Spleen (tissue), 7 donors: ENCODE data around the gene RRP12.

Experiments used
- POLR2A ChIP-seq, 3 donors: fragments of 450-650 bp; IDR thresholded peaks; one replicate each; pipeline ENCODE4 v1.5.1; 2017; ENCODE audit warnings: antibody characterized with exemption in 3 of 3, mild to moderate bottlenecking in 1 of 3
- POLR2AphosphoS5 ChIP-seq, 3 donors: sonication (generic); formaldehyde crosslinking; IDR thresholded peaks; one replicate each; pipeline ENCODE4 v1.5.1; 2017; ENCODE audit warnings: antibody characterized with exemption in 3 of 3
- TF ChIP-seq, protein P1 (sequence below), 11 experiments: fragments of 200-600 bp in 7 of 11; fragments of 450-650 bp in 4 of 11; sonication (generic) in 4 of 11; IDR thresholded peaks in 8 of 11; conservative IDR thresholded peaks in 3 of 11; 1 replicate in 7 of 11; 2 replicates in 4 of 11; pipeline versions ENCODE4 v1.4.0 to v1.8.0; 2016 to 2021; ENCODE audit warnings: antibody characterized with exemption in 11 of 11, inconsistent platforms in 4 of 11, mild to moderate bottlenecking in 1 of 11
- donor health status: DM: no; HTN: no; CAD: no; lungs with moderate emphysema.
- donor health status: DM: no; HTN: no; CAD: no.
- donor health status: DM: no; HTN: no; CAD: no.

DNA sequence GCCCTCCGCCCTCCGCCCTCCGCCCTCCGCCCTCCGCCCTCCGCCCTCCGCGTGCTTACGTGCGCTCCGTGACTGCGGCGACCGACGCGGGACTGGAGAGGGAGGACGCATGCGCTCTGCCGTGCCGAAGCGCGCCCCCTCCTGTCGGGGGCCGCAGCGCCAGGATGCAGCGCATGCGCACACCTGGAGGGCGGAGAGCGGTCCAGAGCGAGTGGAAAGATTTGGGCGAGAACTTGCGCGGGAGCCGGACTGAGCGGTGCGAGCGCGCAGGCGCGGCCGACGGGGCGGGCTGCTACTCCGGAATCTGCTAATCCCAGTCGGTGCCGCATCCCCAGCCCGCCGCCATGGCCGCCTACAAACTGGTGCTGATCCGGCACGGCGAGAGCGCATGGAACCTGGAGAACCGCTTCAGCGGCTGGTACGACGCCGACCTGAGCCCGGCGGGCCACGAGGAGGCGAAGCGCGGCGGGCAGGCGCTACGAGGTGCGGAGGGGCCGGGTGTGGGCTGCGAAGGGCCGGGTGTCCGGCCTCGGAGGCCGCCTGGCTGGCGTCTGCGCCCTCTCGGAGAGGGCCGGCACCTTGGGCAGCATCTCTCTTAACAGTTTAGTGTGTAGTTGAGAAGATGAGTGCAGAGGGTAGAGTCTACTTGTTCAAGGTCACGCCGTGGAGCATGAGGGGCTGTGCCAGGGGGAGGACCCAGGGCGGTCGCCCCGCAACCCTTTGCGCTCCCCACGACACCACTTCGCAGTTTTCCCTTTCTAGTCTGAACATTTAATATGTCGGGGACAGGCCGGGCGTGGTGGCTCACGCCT is 25.0 kb upstream of the RRP12 start, which contains the start of gene PGAM1:
- TF ChIP-seq POLR2A (IDR thresholded peaks at IDR 0.05) (peak in 1 of 3 donors; percentile 60), POLR2AphosphoS5 (IDR thresholded peaks at IDR 0.05) (peak; percentile 92 to 95 (median 94))
- TF ChIP-seq, protein P1, sequence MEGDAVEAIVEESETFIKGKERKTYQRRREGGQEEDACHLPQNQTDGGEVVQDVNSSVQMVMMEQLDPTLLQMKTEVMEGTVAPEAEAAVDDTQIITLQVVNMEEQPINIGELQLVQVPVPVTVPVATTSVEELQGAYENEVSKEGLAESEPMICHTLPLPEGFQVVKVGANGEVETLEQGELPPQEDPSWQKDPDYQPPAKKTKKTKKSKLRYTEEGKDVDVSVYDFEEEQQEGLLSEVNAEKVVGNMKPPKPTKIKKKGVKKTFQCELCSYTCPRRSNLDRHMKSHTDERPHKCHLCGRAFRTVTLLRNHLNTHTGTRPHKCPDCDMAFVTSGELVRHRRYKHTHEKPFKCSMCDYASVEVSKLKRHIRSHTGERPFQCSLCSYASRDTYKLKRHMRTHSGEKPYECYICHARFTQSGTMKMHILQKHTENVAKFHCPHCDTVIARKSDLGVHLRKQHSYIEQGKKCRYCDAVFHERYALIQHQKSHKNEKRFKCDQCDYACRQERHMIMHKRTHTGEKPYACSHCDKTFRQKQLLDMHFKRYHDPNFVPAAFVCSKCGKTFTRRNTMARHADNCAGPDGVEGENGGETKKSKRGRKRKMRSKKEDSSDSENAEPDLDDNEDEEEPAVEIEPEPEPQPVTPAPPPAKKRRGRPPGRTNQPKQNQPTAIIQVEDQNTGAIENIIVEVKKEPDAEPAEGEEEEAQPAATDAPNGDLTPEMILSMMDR (IDR thresholded peaks at IDR 0.05 in 8 of 11, conservative IDR thresholded peaks at IDR 0.05 in 3 of 11): peak; percentile 47 to 88 (median 72)
